Measurements from ENCODE around the gene FAM107B. TPM values are rescaled to one million over a fixed set of nuclear protein-coding genes. Genes with fewer than 3 reads are reported as not detected.

The FAM107B gene
- total RNA-seq, 1 experiment from 2014 or later: 144 TPM

- Histone ChIP-seq H3K27me3 (ENCODE audit: insufficient read depth, low read depth) (no peaks in the 10 kb centered on the region), H3K9me2 (ENCODE audit: insufficient read depth) (no peaks in the 10 kb centered on the region), H3F3A (ENCODE audit: insufficient read depth, low read depth) (peaks cover 30% of the 10 kb centered on the region), H3K4me3 (no peak overlapping the region), H3K4me2 (no peak overlapping the region), H3K36me3 (ENCODE audit: low read depth) (no peaks in the 10 kb centered on the region), H3K27ac (no peak overlapping the region), H4K20me1 (ENCODE audit: insufficient read depth) (no peaks in the 10 kb centered on the region), H3K4me1 (replicated peaks; ENCODE audit: insufficient read depth) (peaks cover 35% of the 10 kb centered on the region), H2AFZ (no peak overlapping the region), H3K79me2 (ENCODE audit: low read depth) (no peaks in the 10 kb centered on the region), H3K9me3 (ENCODE audit: insufficient read depth, low read depth) (no peaks in the 10 kb centered on the region)
- no peak for DNase-seq
- ChIA-PET POLR2A (ENCODE audit: unreplicated experiment) (no interaction called here), CTCF (interaction anchor here (0.6 kb wide), 1 partner anchor 60 kb away, joined by 3 read pairs; no protein-coding TSS in a partner anchor)
- TF ChIP-seq, protein P1, sequence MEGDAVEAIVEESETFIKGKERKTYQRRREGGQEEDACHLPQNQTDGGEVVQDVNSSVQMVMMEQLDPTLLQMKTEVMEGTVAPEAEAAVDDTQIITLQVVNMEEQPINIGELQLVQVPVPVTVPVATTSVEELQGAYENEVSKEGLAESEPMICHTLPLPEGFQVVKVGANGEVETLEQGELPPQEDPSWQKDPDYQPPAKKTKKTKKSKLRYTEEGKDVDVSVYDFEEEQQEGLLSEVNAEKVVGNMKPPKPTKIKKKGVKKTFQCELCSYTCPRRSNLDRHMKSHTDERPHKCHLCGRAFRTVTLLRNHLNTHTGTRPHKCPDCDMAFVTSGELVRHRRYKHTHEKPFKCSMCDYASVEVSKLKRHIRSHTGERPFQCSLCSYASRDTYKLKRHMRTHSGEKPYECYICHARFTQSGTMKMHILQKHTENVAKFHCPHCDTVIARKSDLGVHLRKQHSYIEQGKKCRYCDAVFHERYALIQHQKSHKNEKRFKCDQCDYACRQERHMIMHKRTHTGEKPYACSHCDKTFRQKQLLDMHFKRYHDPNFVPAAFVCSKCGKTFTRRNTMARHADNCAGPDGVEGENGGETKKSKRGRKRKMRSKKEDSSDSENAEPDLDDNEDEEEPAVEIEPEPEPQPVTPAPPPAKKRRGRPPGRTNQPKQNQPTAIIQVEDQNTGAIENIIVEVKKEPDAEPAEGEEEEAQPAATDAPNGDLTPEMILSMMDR (conservative IDR thresholded peaks at IDR 0.05): no peak
- TF ChIP-seq EZH2 (IDR thresholded peaks at IDR 0.05; ENCODE audit: low read depth): no peak
- intact Hi-C loops (cut with micrococcal nuclease; ENCODE audit: unreplicated experiment): loop anchor here (5.0 kb wide), 1 partner anchor 188 kb away; the partner anchor contains the start of genes CDNF, HSPA14 and MSANTD7
- no TSS peak for BruUV-seq (replicated peaks)
Measured at GRCh38 chr10:14649739-14650138, 125.0 kb downstream of the FAM107B start.

- Histone ChIP-seq H3K27ac (no peak overlapping the region), H4K20me1 (ENCODE audit: insufficient read depth) (no peaks in the 10 kb centered on the region), H3K9me3 (ENCODE audit: insufficient read depth, low read depth) (no peaks in the 10 kb centered on the region), H3K4me1 (replicated peaks; ENCODE audit: insufficient read depth) (peaks cover 27% of the 10 kb centered on the region), H3K4me2 (no peak overlapping the region), H3K4me3 (no peak overlapping the region), H3K27me3 (ENCODE audit: insufficient read depth, low read depth) (no peaks in the 10 kb centered on the region), H3K79me2 (ENCODE audit: low read depth) (no peaks in the 10 kb centered on the region), H3K36me3 (ENCODE audit: low read depth) (no peaks in the 10 kb centered on the region), H2AFZ (no peak overlapping the region), H3F3A (ENCODE audit: insufficient read depth, low read depth) (peaks cover 24% of the 10 kb centered on the region), H3K9me2 (ENCODE audit: insufficient read depth) (no peaks in the 10 kb centered on the region)
- intact Hi-C loops (cut with micrococcal nuclease; ENCODE audit: unreplicated experiment): no loop called here
- ChIA-PET CTCF (no interaction called here), POLR2A (ENCODE audit: unreplicated experiment) (no interaction called here)
- TF ChIP-seq, protein P1 (conservative IDR thresholded peaks at IDR 0.05): no peak
- no peak for TF ChIP-seq EZH2 (IDR thresholded peaks at IDR 0.05; ENCODE audit: low read depth)
- no peak for DNase-seq
- BruUV-seq (replicated peaks): no TSS peak
Measured at GRCh38 chr10:14648946-14649345, 125.8 kb downstream of the FAM107B start.

DNA sequence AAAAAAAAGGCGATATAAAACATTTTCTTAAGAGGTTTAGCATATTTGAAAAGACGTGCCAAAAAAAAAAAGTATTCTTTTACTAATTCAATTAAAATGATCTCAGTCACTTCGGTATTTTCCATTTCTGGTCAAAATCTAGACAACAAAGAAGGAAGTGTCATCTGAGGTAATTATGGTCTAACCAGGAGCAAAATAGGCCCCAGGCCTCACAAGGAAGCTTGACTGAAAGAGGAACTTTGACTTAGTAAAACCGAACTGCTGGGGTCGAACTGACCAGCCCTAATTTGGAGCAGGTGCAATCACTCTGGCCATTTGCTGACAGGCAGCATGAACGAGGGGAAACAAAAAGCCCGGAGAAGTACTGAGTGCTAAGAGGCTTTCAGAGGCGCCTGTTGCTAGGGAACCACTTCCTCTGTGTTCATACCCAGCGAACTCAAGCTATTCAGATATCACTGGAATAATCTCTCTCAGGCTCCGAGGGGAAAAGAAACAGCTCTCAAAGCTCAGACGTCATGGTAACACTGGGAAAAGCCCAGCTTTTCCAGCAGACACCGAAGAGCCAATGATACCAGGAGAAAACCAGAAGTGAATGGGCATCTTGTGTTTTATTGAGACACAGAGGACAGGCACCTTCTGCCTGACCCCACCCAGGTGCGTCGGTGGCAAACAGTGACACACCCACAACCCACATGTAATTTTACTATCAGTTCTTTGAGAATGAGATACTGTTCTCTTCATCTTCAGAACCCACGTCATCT lies 126.5 kb downstream of the FAM107B start:
- Histone ChIP-seq H2AFZ (no peak overlapping the region), H3K4me1 (replicated peaks; ENCODE audit: insufficient read depth) (peaks cover 23% of the 10 kb centered on the region), H3F3A (ENCODE audit: insufficient read depth, low read depth) (peaks cover 19% of the 10 kb centered on the region), H3K9me3 (ENCODE audit: insufficient read depth, low read depth) (no peaks in the 10 kb centered on the region), H3K4me2 (no peak overlapping the region), H3K4me3 (no peak overlapping the region), H4K20me1 (ENCODE audit: insufficient read depth) (no peaks in the 10 kb centered on the region), H3K36me3 (ENCODE audit: low read depth) (no peaks in the 10 kb centered on the region), H3K79me2 (ENCODE audit: low read depth) (no peaks in the 10 kb centered on the region), H3K9me2 (ENCODE audit: insufficient read depth) (no peaks in the 10 kb centered on the region), H3K27me3 (ENCODE audit: insufficient read depth, low read depth) (no peaks in the 10 kb centered on the region), H3K27ac (no peak overlapping the region)
- intact Hi-C loops (cut with micrococcal nuclease; ENCODE audit: unreplicated experiment): no loop called here
- TF ChIP-seq, protein P1 (conservative IDR thresholded peaks at IDR 0.05): no peak
- TF ChIP-seq EZH2 (IDR thresholded peaks at IDR 0.05; ENCODE audit: low read depth): no peak
- ChIA-PET POLR2A (ENCODE audit: unreplicated experiment) (no interaction called here), CTCF (no interaction called here)
- BruUV-seq (replicated peaks): no TSS peak
- DNase-seq: peak in 1 of 2 experiments; percentile 56

Data from PC-9 (cell line).